Calu3 (cell line): ENCODE measurements around the gene DECR2. TPM values are rescaled to one million over a fixed set of nuclear protein-coding genes. Genes with fewer than 3 reads are reported as not detected.

ENCODE experiments used
- BruUV-seq: library from RNA; stranded (reverse); fragments of 400-500 nt; replicated peaks from 2 replicates; lab custom pipeline; 2021; lab: Mats Ljungman, UMichigan
- CTCF ChIA-PET: fragments of 300-600 bp; sonication (Branson Sonifier 250); formaldehyde crosslinking; loops from one replicate; lab custom pipeline; 2022; ENCODE audit warnings: antibody characterized with exemption; lab: Charles Lee
- DNase-seq: peaks from one replicate; pipeline ENCODE4 v3.0.0; 2022
- H3K27ac Mint-ChIP-seq: one replicate; pipeline ENCODE4 v1.8.0; 2022; ENCODE audit warnings: mixed read lengths; ENCODE audit not compliant: unreplicated experiment
- H3K27me3 Mint-ChIP-seq: one replicate; pipeline ENCODE4 v1.8.0; 2022; ENCODE audit warnings: mixed read lengths; ENCODE audit not compliant: unreplicated experiment
- H3K36me3 Mint-ChIP-seq: one replicate; pipeline ENCODE4 v1.8.0; 2022; ENCODE audit warnings: mild to moderate bottlenecking, moderate library complexity, mixed read lengths; ENCODE audit not compliant: insufficient read depth, unreplicated experiment
- H3K4me1 Mint-ChIP-seq: one replicate; pipeline ENCODE4 v1.8.0; 2022; ENCODE audit warnings: mild to moderate bottlenecking, low read depth, mixed read lengths; ENCODE audit not compliant: unreplicated experiment
- H3K4me3 Mint-ChIP-seq: one replicate; pipeline ENCODE4 v1.8.0; 2022; ENCODE audit warnings: mild to moderate bottlenecking, low read depth, moderate library complexity, mixed read lengths; ENCODE audit not compliant: unreplicated experiment
- H3K9me3 Mint-ChIP-seq: one replicate; pipeline ENCODE4 v1.8.0; 2022; ENCODE audit warnings: low read depth, mixed read lengths; ENCODE audit not compliant: unreplicated experiment
- intact Hi-C: fragments of 100-400 bp; cut with micrococcal nuclease; formaldehyde crosslinking; loops from one replicate; pipeline ENCODE4 v1.10.0; 2022; ENCODE audit not compliant: unreplicated experiment
- total RNA-seq: library from RNA; stranded (reverse); gene quantifications from 2 replicates; pipeline ENCODE4 v1.2.3, GENCODE V29; 2022
- TF ChIP-seq, protein P1 (sequence below): fragments of 200-600 bp; IDR thresholded peaks from one replicate; pipeline ENCODE4 v1.8.0; 2022; ENCODE audit warnings: antibody characterized with exemption; ENCODE audit not compliant: unreplicated experiment

The DECR2 gene
- total RNA-seq, 1 experiment from 2014 or later, result 41.2 TPM

DNA sequence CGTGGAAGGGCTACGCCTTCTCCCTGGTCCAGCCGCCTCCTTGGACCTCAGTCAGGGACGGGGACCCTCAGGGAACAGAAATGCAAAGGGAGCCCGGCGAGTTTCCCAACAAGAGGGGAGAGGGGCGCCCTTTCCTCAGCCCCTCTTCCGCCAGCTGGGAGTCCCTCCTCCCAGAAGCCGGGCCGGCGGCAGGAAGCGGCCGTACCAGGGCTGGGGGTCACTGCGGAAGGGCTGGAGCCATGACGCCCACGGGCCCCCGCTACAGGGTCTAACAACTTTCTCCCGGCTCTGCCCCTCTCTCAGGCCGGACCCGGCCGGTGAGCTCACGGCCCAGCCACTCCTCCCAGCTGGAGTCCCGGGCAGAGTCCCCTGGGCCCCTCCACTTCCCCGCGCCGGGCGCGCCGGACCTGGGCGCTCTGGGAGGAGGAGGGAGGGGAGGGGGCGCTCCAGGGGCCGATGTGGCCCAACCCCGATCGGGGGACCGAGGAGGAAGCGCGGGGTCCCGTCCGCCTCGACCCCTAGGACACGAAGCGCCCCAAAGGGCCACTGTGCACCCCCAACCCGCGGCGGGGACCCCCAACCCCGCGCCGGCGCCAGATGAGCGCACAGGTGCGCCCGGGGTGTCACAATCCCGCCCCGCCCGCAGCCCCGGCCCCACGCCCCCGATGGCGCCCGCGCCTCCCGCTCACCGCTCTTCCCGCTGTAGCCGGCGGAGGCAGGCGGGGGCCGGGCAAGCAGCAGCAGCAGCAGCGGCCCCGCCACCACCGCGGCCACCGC, 20.5 kb upstream of the DECR2 start:
- TF ChIP-seq, protein P1, sequence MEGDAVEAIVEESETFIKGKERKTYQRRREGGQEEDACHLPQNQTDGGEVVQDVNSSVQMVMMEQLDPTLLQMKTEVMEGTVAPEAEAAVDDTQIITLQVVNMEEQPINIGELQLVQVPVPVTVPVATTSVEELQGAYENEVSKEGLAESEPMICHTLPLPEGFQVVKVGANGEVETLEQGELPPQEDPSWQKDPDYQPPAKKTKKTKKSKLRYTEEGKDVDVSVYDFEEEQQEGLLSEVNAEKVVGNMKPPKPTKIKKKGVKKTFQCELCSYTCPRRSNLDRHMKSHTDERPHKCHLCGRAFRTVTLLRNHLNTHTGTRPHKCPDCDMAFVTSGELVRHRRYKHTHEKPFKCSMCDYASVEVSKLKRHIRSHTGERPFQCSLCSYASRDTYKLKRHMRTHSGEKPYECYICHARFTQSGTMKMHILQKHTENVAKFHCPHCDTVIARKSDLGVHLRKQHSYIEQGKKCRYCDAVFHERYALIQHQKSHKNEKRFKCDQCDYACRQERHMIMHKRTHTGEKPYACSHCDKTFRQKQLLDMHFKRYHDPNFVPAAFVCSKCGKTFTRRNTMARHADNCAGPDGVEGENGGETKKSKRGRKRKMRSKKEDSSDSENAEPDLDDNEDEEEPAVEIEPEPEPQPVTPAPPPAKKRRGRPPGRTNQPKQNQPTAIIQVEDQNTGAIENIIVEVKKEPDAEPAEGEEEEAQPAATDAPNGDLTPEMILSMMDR, result no peak
- intact Hi-C loops, result no loop called here
- Mint-ChIP-seq H3K27ac (no peak overlapping the region), H3K4me3 (peak overlapping the region; percentile 50), H3K27me3 (no peaks in the 10 kb centered on the region), H3K4me1 (peaks cover 9% of the 10 kb centered on the region), H3K36me3 (peaks cover 39% of the 10 kb centered on the region), H3K9me3 (no peaks in the 10 kb centered on the region)
- no peak for DNase-seq
- BruUV-seq, result no TSS peak
- CTCF ChIA-PET, result interaction anchor here (0.7 to 1.5 kb wide), 3 partner anchors 10 to 274 kb away, joined by 3 to 5 read pairs (median 3); partner anchors contain the start of gene AXIN1

DNA sequence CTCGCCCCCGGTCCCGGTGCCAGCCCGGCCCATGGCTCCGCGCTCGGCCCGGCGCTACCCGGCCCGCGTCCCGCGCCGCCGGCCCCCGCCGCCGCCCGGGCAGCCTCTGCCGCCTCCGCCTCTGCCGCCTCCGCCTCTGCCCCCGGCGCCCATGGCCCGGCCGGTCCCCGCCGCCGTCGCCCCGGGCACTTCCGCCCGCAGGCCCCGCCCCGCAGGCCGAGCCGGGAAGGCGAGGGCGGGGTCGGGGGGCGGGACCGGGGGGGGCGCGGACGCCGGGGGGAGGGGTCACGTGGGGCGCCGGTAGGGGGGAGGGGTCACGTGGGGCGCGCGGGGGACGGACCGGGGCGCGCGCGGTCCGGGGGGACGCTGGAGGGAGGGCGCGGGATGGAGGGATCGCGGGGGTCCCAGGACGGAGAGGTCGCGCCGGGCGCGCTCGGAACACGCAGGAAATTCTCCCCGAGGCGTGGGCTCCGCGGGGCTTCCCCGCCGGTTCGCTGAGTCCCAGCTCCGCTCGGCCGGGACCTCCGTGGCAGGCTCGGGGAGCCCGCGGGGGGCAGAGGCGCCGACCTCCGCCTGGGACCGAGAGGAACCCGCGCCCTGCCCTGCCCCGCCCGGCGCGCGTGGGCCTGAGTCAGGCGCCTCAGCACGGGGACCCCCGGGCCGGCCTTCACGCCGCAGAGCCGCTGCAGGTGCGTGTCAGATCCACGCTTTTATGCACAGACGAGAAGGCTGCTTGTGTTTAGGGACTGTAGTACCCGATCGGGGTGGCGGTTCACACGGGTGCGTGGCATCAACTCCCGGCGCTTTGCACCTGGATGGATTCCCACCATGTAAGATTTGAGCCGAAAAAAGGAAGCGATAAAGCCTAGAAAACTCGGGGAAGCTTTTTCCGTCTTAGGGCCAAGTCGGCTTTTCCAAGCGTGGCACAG, 19.6 kb upstream of the DECR2 start, which contains the start of gene PGAP6:
TSS of gene PGAP6 (minus strand) at position 190 of the 929 bp plus-strand sequence. CDS start at position 33, 157 bp downstream.
- BruUV-seq, result TSS peak; percentile 55
- CTCF ChIA-PET, result interaction anchor here (0.7 to 1.7 kb wide), 6 partner anchors 12 to 275 kb away, joined by 3 to 9 read pairs (median 5); partner anchors contain the start of genes AXIN1, DECR2 and MRPL28

DNA sequence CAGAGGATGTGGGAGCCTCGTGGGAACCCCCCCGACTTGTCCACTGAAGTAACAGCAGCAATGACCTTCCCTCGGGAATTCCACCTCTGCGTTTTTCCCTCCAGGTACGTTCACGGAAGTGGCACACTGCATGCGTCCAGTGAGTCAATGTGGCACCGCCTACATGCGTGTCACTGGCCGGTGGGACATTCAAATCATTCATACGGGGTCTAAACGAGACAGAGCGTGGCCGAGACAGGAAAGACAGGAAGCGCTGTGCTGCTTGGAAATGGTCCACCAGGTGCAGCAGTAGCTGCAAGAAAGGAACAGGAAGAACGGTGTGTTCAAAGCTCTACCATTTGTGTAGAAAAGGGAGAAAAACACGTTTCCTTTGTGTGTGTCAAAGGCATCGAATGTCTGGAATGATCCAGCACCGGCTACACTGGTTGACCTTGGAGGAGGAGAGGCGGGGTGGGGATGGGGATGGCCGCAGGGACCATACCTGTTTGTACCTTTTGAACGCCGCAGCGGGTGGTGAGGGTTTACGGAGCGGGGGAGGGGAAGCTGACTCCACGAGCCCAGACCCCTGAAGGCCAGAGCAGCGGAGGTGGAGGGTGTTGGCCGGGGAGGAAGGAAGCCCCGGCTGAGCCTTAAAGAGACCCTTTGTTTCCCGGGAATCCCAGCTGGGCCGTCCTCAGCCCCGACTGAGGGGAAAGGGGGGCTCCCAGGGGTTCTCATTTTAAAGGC, 18.2 kb upstream of the DECR2 start:
- peak overlapping the region; percentile 50 for H3K4me3 Mint-ChIP-seq
- H3K4me1 Mint-ChIP-seq, result peaks cover 9% of the 10 kb centered on the region
- no TSS peak for BruUV-seq
- intact Hi-C loops, result loop anchor here (2.0 kb wide), 1 partner anchor 13 kb away; the partner anchor contains the start of gene NME4
- TF ChIP-seq, protein P1, result no peak
- peak overlapping the region; percentile 55 for H3K27ac Mint-ChIP-seq
- no peaks in the 10 kb centered on the region for H3K9me3 Mint-ChIP-seq
- H3K36me3 Mint-ChIP-seq, result peaks cover 39% of the 10 kb centered on the region
- CTCF ChIA-PET, result interaction anchor here (0.6 to 1.7 kb wide), 3 partner anchors 13 to 76 kb away, joined by 3 to 5 read pairs (median 5); partner anchors contain the start of genes DECR2 and MRPL28
- no peaks in the 10 kb centered on the region for H3K27me3 Mint-ChIP-seq
- DNase-seq, result peak; percentile 84

More for the DNA sequence above, 19.6 kb upstream of the DECR2 start, which contains the start of gene PGAP6:
- peak within 1 kb of the TSS; percentile 50 for H3K4me3 Mint-ChIP-seq
- intact Hi-C loops, result loop anchor here (2.0 kb wide), 1 partner anchor 15 kb away; the partner anchor contains the start of gene NME4
- H3K4me1 Mint-ChIP-seq, result peaks cover 9% of the 10 kb centered on the region
- TF ChIP-seq, protein P1, result no peak
- H3K36me3 Mint-ChIP-seq, result peaks cover 39% of the 10 kb centered on the region
- H3K9me3 Mint-ChIP-seq, result no peaks in the 10 kb centered on the region
- peak within 1 kb of the TSS; percentile 55 for H3K27ac Mint-ChIP-seq
- DNase-seq, result peak; percentile 86
- H3K27me3 Mint-ChIP-seq, result no peaks in the 10 kb centered on the region
